CD1c-positive myeloid dendritic cell (primary cell): ENCODE measurements around the gene MGST3.
"Not testable (repeated sequence)": the region's sequence is repeated elsewhere in the genome, so short reads cannot be mapped to it uniquely, and the experiment has no call there.

ENCODE experiments used
- DNase-seq: peaks from one replicate; pipeline ENCODE4 v3.0.0-alpha.2; 2016; ENCODE audit errors: extremely low spot score

Gene MGST3

DNA sequence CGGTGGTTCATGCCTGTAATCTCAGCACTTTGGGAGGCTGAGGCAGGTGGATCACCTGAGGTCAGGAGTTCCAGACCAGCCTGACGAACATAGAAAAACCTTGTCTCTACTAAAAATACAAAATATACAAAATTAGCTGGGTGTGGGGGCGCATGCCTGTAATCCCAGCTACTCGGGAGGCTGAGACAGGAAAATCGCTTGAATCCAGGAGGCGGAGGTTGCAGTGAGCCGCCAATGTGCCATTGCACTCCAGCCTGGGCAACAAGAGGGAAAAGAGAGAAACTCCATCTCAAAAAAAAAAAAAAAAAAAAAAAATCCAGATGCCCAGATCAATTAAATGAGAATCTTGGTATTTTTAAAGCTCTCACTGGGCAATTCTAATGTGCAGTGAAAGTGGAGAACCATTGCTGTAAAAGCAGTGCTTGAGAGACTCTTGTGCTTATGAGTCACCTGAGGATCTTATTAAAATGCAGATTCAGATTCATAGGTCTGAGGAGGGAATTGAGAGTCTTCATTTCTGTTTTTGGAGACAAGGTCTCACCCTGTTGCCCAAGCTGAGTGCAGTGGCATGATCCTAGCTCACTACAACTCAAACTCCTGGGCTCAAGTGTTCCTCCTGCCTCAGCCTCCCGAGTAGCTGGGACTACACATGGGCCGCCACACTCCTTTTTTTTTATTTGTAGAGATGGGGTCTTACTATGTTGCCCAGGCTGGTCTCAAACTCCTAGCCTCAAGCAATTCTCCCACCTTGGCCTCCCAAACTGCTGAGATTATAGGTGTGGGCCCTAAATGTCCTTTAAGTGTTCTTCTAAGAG is 27.9 kb downstream of the MGST3 start:
- not testable (repeated sequence) for DNase-seq

- no peak for DNase-seq
Observed at GRCh38 chr1:165659581-165659895, 28.5 kb downstream of the MGST3 start.

DNA sequence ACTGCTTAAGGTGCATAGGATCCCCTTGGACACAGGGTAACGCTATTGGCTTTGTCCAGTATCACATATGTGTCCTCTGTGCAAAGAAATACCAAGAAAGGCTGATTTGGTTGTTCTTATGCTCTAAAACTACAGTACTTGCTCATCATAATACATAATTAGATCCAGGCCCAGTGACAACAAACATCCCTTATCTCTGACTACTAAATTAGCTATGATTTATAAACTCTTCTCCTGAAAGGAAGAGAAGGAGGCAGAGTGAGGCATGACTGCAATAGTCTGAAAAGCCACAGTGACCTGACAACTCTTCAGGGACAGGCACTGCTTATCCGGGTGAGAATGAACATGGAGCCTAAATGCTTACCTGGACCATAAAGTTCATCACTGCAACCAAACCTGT is 30.7 kb downstream of the MGST3 start:
- no peak for DNase-seq

- no peak for DNase-seq
Observed at GRCh38 chr1:165662186-165662585, 31.2 kb downstream of the MGST3 start.

GRCh38 chr1:165666152-165666825 is 35.3 kb downstream of the MGST3 start:
- DNase-seq, result no peak

GRCh38 chr1:165668184-165668583 is 37.1 kb downstream of the MGST3 start:
- no peak for DNase-seq

GRCh38 chr1:165671526-165671925 is 40.5 kb downstream of the MGST3 start:
- no peak for DNase-seq

GRCh38 chr1:165674599-165674998 is 43.6 kb downstream of the MGST3 start:
- DNase-seq, result no peak

DNA sequence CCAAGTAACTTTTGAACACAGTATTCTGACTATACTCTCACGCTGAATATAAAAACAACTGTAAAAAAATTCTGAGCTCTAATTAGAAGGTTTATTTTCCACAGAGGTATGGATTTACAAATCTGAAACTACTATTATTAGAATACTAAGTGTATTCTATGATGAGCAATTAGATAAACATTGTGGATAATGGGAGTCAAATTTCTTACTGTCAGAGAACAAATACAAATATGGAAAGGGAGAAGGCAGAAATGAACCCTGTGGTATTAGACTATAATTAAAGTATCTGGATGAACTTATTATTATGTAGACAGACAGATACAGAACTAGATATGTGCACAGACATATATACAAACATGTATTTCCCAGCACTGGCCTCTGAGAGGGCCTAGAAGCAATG is 44.8 kb downstream of the MGST3 start:
- no peak for DNase-seq

- DNase-seq, result no peak
Observed at GRCh38 chr1:165678509-165678908, 47.5 kb downstream of the MGST3 start.

GRCh38 chr1:165679282-165680036 is 48.4 kb downstream of the MGST3 start:
- DNase-seq, result no peak

GRCh38 chr1:165680303-165680702 is 49.3 kb downstream of the MGST3 start:
- no peak for DNase-seq

GRCh38 chr1:165680773-165681172 is 49.7 kb downstream of the MGST3 start:
- DNase-seq, result not testable (repeated sequence)

DNA sequence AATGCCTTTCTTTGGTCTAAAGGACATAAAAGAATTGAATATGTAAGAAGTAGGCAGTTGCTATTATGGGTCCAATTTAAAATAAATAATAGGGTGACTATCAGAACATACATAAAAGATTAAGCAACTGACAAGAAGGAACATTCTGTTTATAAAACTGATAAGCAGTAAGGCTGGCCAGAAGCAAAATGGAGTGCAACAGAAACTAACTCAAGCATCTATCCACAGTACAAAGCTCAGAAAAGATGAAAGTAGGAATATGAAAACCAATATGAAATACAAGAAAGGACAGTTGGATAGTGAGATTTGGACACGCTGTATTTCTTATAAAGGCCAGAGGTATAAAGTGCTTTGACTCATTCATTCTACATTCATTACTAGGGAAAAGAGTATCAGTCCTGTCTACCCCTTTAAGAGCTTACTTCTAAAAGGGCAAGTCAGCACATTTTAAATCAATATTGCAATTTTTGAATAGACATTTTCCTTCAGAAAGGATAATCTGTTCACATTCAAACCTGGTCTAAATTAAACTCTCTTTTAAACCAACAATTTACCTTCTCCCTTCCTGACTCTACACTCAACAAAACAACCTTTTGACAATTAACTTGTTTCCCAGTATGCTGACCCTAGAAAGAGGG is 52.9 kb downstream of the MGST3 start:
- no peak for DNase-seq

DNA sequence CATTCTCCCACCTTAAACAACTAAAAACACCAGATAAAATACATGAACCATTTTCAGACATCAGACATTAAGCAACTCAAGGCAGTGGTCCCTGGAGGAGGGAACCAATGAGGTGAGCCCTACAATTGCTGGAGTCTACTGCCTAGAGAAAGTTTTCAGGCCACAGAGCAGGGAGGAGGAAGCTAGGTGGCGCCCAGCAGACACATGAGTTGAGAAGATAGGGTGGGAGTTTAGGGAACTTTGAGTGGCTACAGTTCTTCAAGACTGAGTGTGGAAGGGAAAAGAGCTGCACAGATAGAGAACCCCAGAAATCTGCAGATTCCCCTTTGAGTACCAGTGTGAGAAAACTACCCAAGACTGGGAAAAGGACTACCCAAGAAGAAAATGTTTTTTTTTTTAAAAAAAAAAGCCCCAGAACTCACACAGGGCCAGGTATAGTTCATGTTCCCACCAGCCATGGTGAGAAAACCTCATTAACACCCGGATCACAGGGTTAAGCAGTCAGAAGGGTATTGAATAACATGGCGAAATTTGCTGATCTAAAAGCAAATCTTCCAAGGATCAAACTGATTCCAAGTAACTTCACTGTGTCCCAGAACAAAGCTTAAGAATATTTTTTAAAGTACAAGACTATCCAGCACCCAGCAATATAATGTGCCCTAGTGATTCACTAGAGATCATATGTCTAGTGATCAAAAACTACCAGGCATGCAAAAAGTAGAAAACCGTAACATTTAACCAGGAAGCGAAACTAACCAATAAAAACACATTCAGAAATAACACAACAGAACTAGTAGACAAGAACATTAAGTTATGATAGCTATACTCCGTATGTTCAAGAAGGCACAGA is 55.3 kb downstream of the MGST3 start:
- peak; percentile 54 for DNase-seq

DNA sequence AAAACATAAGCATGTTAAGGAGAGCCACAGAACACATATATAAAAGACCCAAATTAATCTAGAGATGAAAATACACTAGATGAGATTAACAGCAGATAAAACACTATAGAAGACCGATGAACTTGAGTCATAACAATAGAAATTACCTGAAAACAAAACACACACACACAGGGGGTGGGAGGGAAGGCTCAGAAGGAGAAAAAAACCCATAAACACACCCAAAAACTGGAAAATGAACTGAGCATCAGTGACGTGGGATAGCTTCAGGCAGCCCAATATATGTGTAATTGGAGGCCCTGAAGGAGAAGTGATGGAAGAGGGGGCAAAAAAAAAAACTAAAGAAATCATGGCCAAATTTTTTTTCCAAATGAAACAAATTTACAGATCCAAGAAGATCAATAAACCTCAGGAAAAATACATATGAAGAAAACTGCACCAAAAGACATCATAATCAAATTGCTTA is 56.0 kb downstream of the MGST3 start:
- DNase-seq, result no peak

GRCh38 chr1:165688046-165688445 is 57.0 kb downstream of the MGST3 start:
- DNase-seq, result no peak

- no peak for DNase-seq
Observed at GRCh38 chr1:165695031-165695430, 64.0 kb downstream of the MGST3 start.

GRCh38 chr1:165696625-165697100 is 65.6 kb downstream of the MGST3 start:
- DNase-seq, result peak; percentile 18

DNA sequence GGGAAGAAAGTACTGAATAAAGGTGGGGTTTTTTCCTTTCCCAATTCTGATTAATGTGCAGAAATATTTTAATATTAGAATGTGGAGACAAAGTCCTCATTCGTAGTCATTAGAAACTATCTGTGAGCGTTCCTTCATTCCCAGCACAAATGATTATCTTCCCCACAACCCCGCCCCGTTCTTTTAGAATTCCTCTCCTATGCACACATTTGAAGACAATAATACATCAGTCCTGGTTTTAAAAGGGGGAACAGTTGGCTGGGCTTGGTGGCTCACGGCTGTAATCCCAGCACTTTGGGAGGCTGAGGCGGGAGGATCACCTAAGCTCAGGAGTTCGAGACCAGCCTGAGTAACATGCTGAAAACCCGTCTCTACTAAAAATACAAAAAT is 66.5 kb downstream of the MGST3 start:
- DNase-seq, result no peak
